Parathyroid adenoma (tissue), 2 donors: ENCODE data around the gene CEP104.

Source experiments
- H2AFZ ChIP-seq: fragments of 300-600 bp; sonication (generic); one replicate; pipeline ENCODE4 v1.7.0; 2017; ENCODE audit warnings: antibody characterized with exemption, mild to moderate bottlenecking
- H3K27ac ChIP-seq: fragments of 300-600 bp; sonication (generic); one replicate; pipeline ENCODE4 v1.7.0; 2017
- H3K27me3 ChIP-seq: fragments of 300-600 bp; sonication (generic); one replicate; pipeline ENCODE4 v1.7.0; 2017; ENCODE audit warnings: low read length; ENCODE audit not compliant: control insufficient read depth, insufficient read depth
- H3K36me3 ChIP-seq: fragments of 300-600 bp; sonication (generic); one replicate; pipeline ENCODE4 v1.7.0; 2017; ENCODE audit warnings: low read length; ENCODE audit not compliant: control insufficient read depth, insufficient read depth
- H3K4me1 ChIP-seq: fragments of 300-600 bp; sonication (generic); one replicate; pipeline ENCODE4 v1.7.0; 2017; ENCODE audit warnings: control low read depth
- H3K4me2 ChIP-seq: fragments of 300-600 bp; sonication (generic); one replicate; pipeline ENCODE4 v1.7.0; 2017; ENCODE audit warnings: low read length
- H3K4me3 ChIP-seq: fragments of 300-600 bp; sonication (generic); one replicate; pipeline ENCODE4 v1.7.0; 2017; ENCODE audit warnings: low read depth, low read length
- H3K79me2 ChIP-seq: fragments of 300-600 bp; sonication (generic); one replicate; pipeline ENCODE4 v1.7.0; 2017; ENCODE audit warnings: control low read depth
- H3K9ac ChIP-seq: fragments of 300-600 bp; sonication (generic); one replicate; pipeline ENCODE4 v1.7.0; 2017; ENCODE audit warnings: mild to moderate bottlenecking
- H3K9me3 ChIP-seq: fragments of 300-600 bp; sonication (generic); one replicate; pipeline ENCODE4 v1.7.0; 2017; ENCODE audit warnings: low read length; ENCODE audit not compliant: control insufficient read depth
- CTCF ChIP-seq: fragments of 300-600 bp; sonication (generic); IDR thresholded peaks from one replicate; pipeline ENCODE4 v1.7.0; 2017; ENCODE audit warnings: antibody characterized with exemption, mild to moderate bottlenecking
- donor health status: primary hyperparathyroidism.

CEP104 gene

DNA sequence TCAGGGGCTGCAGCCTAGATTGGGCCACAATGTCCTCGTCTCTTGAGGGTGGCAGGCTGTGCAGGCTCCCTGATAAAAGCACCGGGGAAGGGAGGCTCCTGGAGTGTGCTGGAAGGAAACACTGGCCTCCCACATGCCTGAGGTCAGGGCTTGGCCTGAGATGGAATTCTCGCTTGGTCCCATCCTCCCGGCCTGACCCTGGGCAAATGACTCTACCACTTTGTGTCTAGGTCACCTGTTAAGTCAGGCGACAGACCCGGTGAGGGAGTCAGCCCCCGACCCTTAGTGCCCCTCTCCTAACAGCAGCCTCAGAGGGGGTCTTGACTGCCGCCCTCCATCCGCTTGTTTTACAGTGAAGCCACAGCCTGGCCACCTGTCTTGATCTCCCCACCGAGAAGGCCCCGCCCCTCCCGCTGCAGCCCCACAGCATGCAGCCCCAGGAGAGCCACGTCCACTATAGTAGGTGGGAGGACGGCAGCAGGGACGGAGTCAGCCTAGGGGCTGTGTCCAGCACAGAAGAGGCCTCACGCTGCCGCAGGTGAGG lies 82.0 kb downstream of the CEP104 start:
- Histone ChIP-seq H3K36me3 (no peaks in the 10 kb centered on the region), H2AFZ (no peak overlapping the region), H3K27me3 (no peaks in the 10 kb centered on the region), H3K9me3 (no peaks in the 10 kb centered on the region), H3K4me2 (no peak overlapping the region), H3K4me1 (no peaks in the 10 kb centered on the region), H3K79me2 (no peaks in the 10 kb centered on the region), H3K4me3 (no peak overlapping the region), H3K27ac (no peak overlapping the region), H3K9ac (no peak overlapping the region)
- no peak for TF ChIP-seq CTCF

DNA sequence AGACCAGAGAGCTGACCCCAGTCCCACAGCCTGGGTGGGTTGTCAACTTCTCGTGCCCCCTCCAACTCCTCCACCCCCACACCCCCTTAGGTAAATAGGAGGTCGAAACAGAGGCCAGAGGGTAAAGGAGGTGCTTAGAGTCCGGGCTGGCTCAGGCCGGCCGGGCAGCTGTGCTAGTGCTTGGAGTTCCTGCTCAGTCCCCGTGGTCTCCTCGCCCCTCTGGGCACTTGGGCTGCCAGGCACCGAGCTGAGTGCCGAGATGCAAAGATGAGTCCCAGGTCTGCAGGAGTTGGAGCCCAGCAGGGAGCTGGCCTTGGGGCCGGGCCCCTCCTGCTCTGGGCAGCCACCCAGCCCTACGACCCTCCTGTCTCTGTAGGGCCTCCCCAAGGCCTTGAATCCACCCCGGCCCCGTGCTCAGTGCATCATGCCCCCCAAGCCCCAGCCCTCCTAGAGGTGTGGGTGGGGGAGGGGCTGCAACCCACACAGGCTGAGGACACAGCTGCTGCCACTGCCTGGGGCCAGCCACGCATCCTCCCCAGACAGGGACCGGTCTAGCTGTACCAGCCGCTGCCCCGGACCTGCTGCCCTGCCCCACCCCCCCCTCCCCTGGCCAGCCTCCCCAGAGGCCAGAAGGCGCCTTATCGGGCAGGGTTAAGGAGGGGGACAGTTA lies 82.6 kb downstream of the CEP104 start:
- no peak overlapping the region for H3K4me2 ChIP-seq
- no peaks in the 10 kb centered on the region for H3K4me1 ChIP-seq
- no peak overlapping the region for H3K27ac ChIP-seq
- no peak overlapping the region for H3K9ac ChIP-seq
- H3K36me3 ChIP-seq: no peaks in the 10 kb centered on the region
- H3K4me3 ChIP-seq: no peak overlapping the region
- H3K9me3 ChIP-seq: no peaks in the 10 kb centered on the region
- H2AFZ ChIP-seq: no peak overlapping the region
- H3K27me3 ChIP-seq: no peaks in the 10 kb centered on the region
- H3K79me2 ChIP-seq: no peaks in the 10 kb centered on the region
- no peak for TF ChIP-seq CTCF

- no peaks in the 10 kb centered on the region for H3K9me3 ChIP-seq
- H3K27me3 ChIP-seq: no peaks in the 10 kb centered on the region
- H3K27ac ChIP-seq: no peak overlapping the region
- no peaks in the 10 kb centered on the region for H3K79me2 ChIP-seq
- no peaks in the 10 kb centered on the region for H3K36me3 ChIP-seq
- H3K4me1 ChIP-seq: no peaks in the 10 kb centered on the region
- no peak overlapping the region for H3K9ac ChIP-seq
- H2AFZ ChIP-seq: peak overlapping the region; percentile 79
- no peak for TF ChIP-seq CTCF
- H3K4me3 ChIP-seq: peak overlapping the region; percentile 77
- H3K4me2 ChIP-seq: peak overlapping the region; percentile 93
Measured at GRCh38 chr1:3773572-3774275, 83.3 kb downstream of the CEP104 start.

GRCh38 chr1:3772715-3773571 lies 84.1 kb downstream of the CEP104 start, which contains the start of gene SMIM1:
SMIM1 (plus strand) TSS chr1:3772749; CDS start chr1:3775374, 2,625 bp downstream.
- Histone ChIP-seq H3K9ac (no peak within 1 kb of the TSS), H3K36me3 (no peaks in the 10 kb centered on the region), H3K9me3 (no peaks in the 10 kb centered on the region), H3K79me2 (no peaks in the 10 kb centered on the region), H3K4me2 (peak within 1 kb of the TSS; percentile 93), H3K4me3 (peak within 1 kb of the TSS; percentile 77), H3K27me3 (no peaks in the 10 kb centered on the region), H3K4me1 (no peaks in the 10 kb centered on the region), H2AFZ (peak within 1 kb of the TSS; percentile 79), H3K27ac (peak within 1 kb of the TSS; percentile 7)
- no peak for TF ChIP-seq CTCF
